H1 (cell line): ENCODE measurements around the gene NLK. TPM values are rescaled to one million over a fixed set of nuclear protein-coding genes. Genes with fewer than 3 reads are reported as not detected.

ENCODE experiments used
- CTCF ChIA-PET: fragments of 300-600 bp; sonication (Branson Sonifier 250); formaldehyde crosslinking; loops from one replicate; lab custom pipeline; 2021; ENCODE audit not compliant: partially characterized antibody; lab: Charles Lee
- POLR2A ChIA-PET: fragments of 300-600 bp; sonication (Branson Sonifier 250); formaldehyde crosslinking; loops from one replicate; lab custom pipeline; 2021; ENCODE audit warnings: inconsistent platforms; ENCODE audit not compliant: partially characterized antibody; lab: Charles Lee
- DNase-seq, 2 experiments: peaks; one replicate each; pipeline versions ENCODE4 v3.0.0 to v3.0.0-alpha.2; 2010 to 2022; ENCODE audit warnings: low spot score in 2 of 2, low read depth in 1 of 2, mixed read lengths in 1 of 2
- FAIRE-seq: peaks from 2 replicates; lab custom pipeline; 2011; peaks lifted over from hg19 to GRCh38; lab: Jason Lieb, UNC
- H2AFZ ChIP-seq: 2 replicates; pipeline ENCODE4 v1.8.1; 2012; ENCODE audit warnings: low read length, inconsistent platforms
- H2AK5ac ChIP-seq: 2 replicates; pipeline ENCODE4 v1.6.1; 2013; ENCODE audit warnings: low read depth, low read length
- H2BK120ac ChIP-seq: replicated peaks from 2 replicates; pipeline ENCODE3; 2013; ENCODE audit warnings: low read depth, low read length, inconsistent platforms
- H2BK12ac ChIP-seq: 2 replicates; pipeline ENCODE4 v1.6.1; 2013; ENCODE audit warnings: low read depth, low read length
- H2BK15ac ChIP-seq: 2 replicates; pipeline ENCODE4 v1.6.1; 2013; ENCODE audit warnings: low read length
- H2BK20ac ChIP-seq: 2 replicates; pipeline ENCODE4 v1.6.1; 2013; ENCODE audit warnings: low read length
- H2BK5ac ChIP-seq: 2 replicates; pipeline ENCODE4 v1.6.1; 2013; ENCODE audit warnings: low read depth, low read length
- H3K14ac ChIP-seq: 2 replicates; pipeline ENCODE4 v1.6.1; 2013; ENCODE audit warnings: inconsistent platforms; ENCODE audit not compliant: insufficient read length
- H3K18ac ChIP-seq: 2 replicates; pipeline ENCODE4 v1.6.1; 2013; ENCODE audit warnings: low read length; ENCODE audit errors: extremely low read depth
- H3K23ac ChIP-seq: 2 replicates; pipeline ENCODE4 v1.6.1; 2013; ENCODE audit warnings: inconsistent platforms; ENCODE audit not compliant: insufficient read length
- H3K23me2 ChIP-seq: 2 replicates; pipeline ENCODE4 v1.6.1; 2013; ENCODE audit warnings: low read depth, low read length
- H3K27ac ChIP-seq: 2 replicates; pipeline ENCODE4 v1.6.1; 2011; ENCODE audit warnings: low read depth, low read length, inconsistent platforms
- H3K27me3 ChIP-seq, 4 experiments: replicated peaks in 1 of 4; 1 replicate in 1 of 4; 2 replicates in 3 of 4; pipeline versions ENCODE4 v1.6.1 to v1.8.1; 2011 to 2013; ENCODE audit warnings: low read length in 3 of 4, mild to moderate bottlenecking in 3 of 4, inconsistent platforms in 2 of 4, mixed read lengths in 2 of 4, moderate library complexity in 1 of 4; ENCODE audit not compliant: control insufficient read depth in 3 of 4, insufficient read depth in 3 of 4; ENCODE audit errors: extremely low read depth in 1 of 4
- H3K36me3 ChIP-seq, 4 experiments: 2 replicates each; pipeline versions ENCODE4 v1.6.1 to v1.8.1; 2011 to 2013; ENCODE audit warnings: mild to moderate bottlenecking in 4 of 4, low read length in 3 of 4, moderate library complexity in 2 of 4, control low read depth in 1 of 4, inconsistent platforms in 1 of 4; ENCODE audit not compliant: insufficient read depth in 4 of 4, control insufficient read depth in 2 of 4
- H3K4ac ChIP-seq: replicated peaks from 2 replicates; pipeline ENCODE3; 2013; ENCODE audit warnings: low read length, low read depth, mixed read lengths, inconsistent platforms; ENCODE audit not compliant: insufficient read length
- H3K4me1 ChIP-seq, 4 experiments: replicated peaks in 1 of 4; 1 replicate in 1 of 4; 2 replicates in 3 of 4; pipeline versions ENCODE4 v1.6.1 to v1.8.1; 2011 to 2013; ENCODE audit warnings: low read length in 3 of 4, inconsistent platforms in 2 of 4, mixed read lengths in 1 of 4; ENCODE audit not compliant: insufficient read depth in 4 of 4, control insufficient read depth in 3 of 4
- H3K4me2 ChIP-seq, 2 experiments: 2 replicates each; pipeline versions ENCODE4 v1.6.1 to v1.8.1; 2011 to 2013; ENCODE audit warnings: low read depth in 2 of 2, low read length in 2 of 2, control low read depth in 1 of 2, inconsistent platforms in 1 of 2, mild to moderate bottlenecking in 1 of 2; ENCODE audit not compliant: insufficient read depth in 1 of 2
- H3K4me3 ChIP-seq, 4 experiments: fragments of 200-600, 300-600 bp in 1 of 4; sonication (generic), shearing (Covaris generic), sonication (Bioruptor Twin) in 1 of 4; 2 replicates each; pipeline versions ENCODE4 v1.5.1 to v1.8.1; 2011 to 2016; ENCODE audit warnings: low read length in 4 of 4, low read depth in 3 of 4, control low read depth in 2 of 4, inconsistent platforms in 2 of 4, mild to moderate bottlenecking in 2 of 4, mixed read lengths in 1 of 4, moderate library complexity in 1 of 4; ENCODE audit not compliant: insufficient read depth in 2 of 4; ENCODE audit errors: extremely low read depth in 1 of 4
- H3K56ac ChIP-seq: replicated peaks from 2 replicates; pipeline ENCODE3; 2013; ENCODE audit warnings: low read depth, mild to moderate bottlenecking, mixed read lengths, low read length, inconsistent platforms; ENCODE audit not compliant: insufficient read length
- H3K79me1 ChIP-seq: 2 replicates; pipeline ENCODE4 v1.6.1; 2013; ENCODE audit warnings: low read depth, low read length, control low read depth
- H3K79me2 ChIP-seq, 2 experiments: 2 replicates each; pipeline versions ENCODE4 v1.6.1 to v1.8.1; 2012 to 2013; ENCODE audit warnings: low read length in 2 of 2, mild to moderate bottlenecking in 2 of 2, inconsistent platforms in 1 of 2; ENCODE audit not compliant: insufficient read depth in 2 of 2, control insufficient read depth in 1 of 2
- H3K9ac ChIP-seq, 4 experiments: replicated peaks in 1 of 4; 1 replicate in 1 of 4; 2 replicates in 3 of 4; pipeline versions ENCODE4 v1.6.1 to v1.8.1; 2011 to 2013; ENCODE audit warnings: low read depth in 3 of 4, low read length in 3 of 4, control low read depth in 2 of 4, mild to moderate bottlenecking in 2 of 4, moderate library complexity in 2 of 4, inconsistent platforms in 1 of 4; ENCODE audit errors: extremely low read depth in 1 of 4
- H3K9me3 ChIP-seq, 2 experiments: 2 replicates each; pipeline versions ENCODE4 v1.6.1 to v1.8.1; 2012 to 2013; ENCODE audit warnings: mild to moderate bottlenecking in 2 of 2, moderate library complexity in 2 of 2, control low read depth in 1 of 2, inconsistent platforms in 1 of 2, low read depth in 1 of 2, low read length in 1 of 2, mixed read lengths in 1 of 2; ENCODE audit not compliant: insufficient read depth in 2 of 2
- H4K20me1 ChIP-seq, 2 experiments: replicated peaks in 1 of 2; 2 replicates each; pipeline versions ENCODE3 to v1.8.1; 2011 to 2013; ENCODE audit warnings: inconsistent platforms in 2 of 2, low read length in 2 of 2, mild to moderate bottlenecking in 1 of 2; ENCODE audit not compliant: insufficient read depth in 2 of 2, control insufficient read depth in 1 of 2
- H4K5ac ChIP-seq: 2 replicates; pipeline ENCODE4 v1.6.1; 2013; ENCODE audit warnings: low read length, low read depth, mixed read lengths, inconsistent platforms; ENCODE audit not compliant: insufficient read length
- H4K8ac ChIP-seq: 2 replicates; pipeline ENCODE4 v1.8.0; 2013; ENCODE audit warnings: mild to moderate bottlenecking, moderate library complexity, low read length, inconsistent platforms; ENCODE audit not compliant: insufficient read depth; ENCODE audit errors: extremely low read depth
- H4K91ac ChIP-seq: replicated peaks from 2 replicates; pipeline ENCODE3; 2013; ENCODE audit warnings: low read length, mixed read lengths, inconsistent platforms; ENCODE audit not compliant: insufficient read length
- BCL11A ChIP-seq, 2 experiments: IDR thresholded peaks; one replicate each; pipeline ENCODE4 v1.6.1; 2011; ENCODE audit warnings: low read depth in 2 of 2, low read length in 2 of 2, mild to moderate bottlenecking in 2 of 2
- GTF2F1 ChIP-seq: IDR thresholded peaks from 2 replicates; pipeline ENCODE4 v1.6.1; 2012; ENCODE audit warnings: low read depth, low read length, improper control_type of control experiment, borderline replicate concordance
- POLR2AphosphoS5 ChIP-seq: IDR thresholded peaks from 2 replicates; pipeline ENCODE4 v1.6.1; 2011; ENCODE audit warnings: low read depth, low read length
- SAP30 ChIP-seq: fragments of 300-600 bp; sonication (generic); IDR thresholded peaks from 2 replicates; pipeline ENCODE4 v1.7.1; 2012; ENCODE audit warnings: low read length, moderate library complexity, mild to moderate bottlenecking, inconsistent platforms; ENCODE audit not compliant: insufficient read depth, insufficient replicate concordance
- SP1 ChIP-seq: IDR thresholded peaks from 2 replicates; pipeline ENCODE4 v1.6.1; 2011; ENCODE audit warnings: low read depth, low read length
- YY1 ChIP-seq: IDR thresholded peaks from 2 replicates; pipeline ENCODE4 v1.6.1; 2011; ENCODE audit warnings: low read depth, mild to moderate bottlenecking, low read length
- ZNF274 ChIP-seq: IDR thresholded peaks from 2 replicates; pipeline ENCODE4 v1.7.0; 2012; ENCODE audit warnings: low read length, borderline replicate concordance; ENCODE audit errors: extremely low read depth
- WGBS, 2 experiments: shearing (Covaris generic) in 1 of 2; methylation state at CpG; one replicate each; pipeline versions ENCODE4 v1.1.6 to v1.1.7; 2013 to 2015; ENCODE audit warnings: low lambda C conversion rate in 2 of 2, mixed read lengths in 2 of 2, inconsistent platforms in 1 of 2, low coverage in 1 of 2, missing lambda C conversion rate in 1 of 2; ENCODE audit not compliant: insufficient replicate concordance in 2 of 2, insufficient coverage in 1 of 2, insufficient read length in 1 of 2; ENCODE audit errors: extremely low coverage in 1 of 2, missing lambda C conversion rate in 1 of 2; 5-methylcytosine and 5-hydroxymethylcytosine counted together
- polyA plus RNA-seq, 7 experiments: library from polyadenylated mRNA; depleted of rRNA in 3 of 7; stranded (reverse) in 5 of 7; unstranded in 2 of 7; fragments of >200 nt in 5 of 7; fragments of 200-250 nt in 2 of 7; gene quantifications; 1 replicate in 5 of 7; 2 replicates in 1 of 7; 4 replicates in 1 of 7; pipeline versions ENCODE4 v1.2.1 to v1.2.3, GENCODE V29; 2011 to 2013; ENCODE audit warnings: missing spikeins in 2 of 7, mixed read lengths in 2 of 7
- total RNA-seq: library from RNA; stranded (reverse); fragmentation: NEBNext Ultra II Directional; extraction: Animal tissue kit (Norgen Biotek cat#: 25700); gene quantifications from 2 replicates; pipeline ENCODE4 v1.2.1, GENCODE V29; 2021

NLK gene
- total and polyA plus RNA-seq, 2 of the 8 experiments (the other 6 are each of a cell fraction or from before 2014, with no cell fraction given): 30.8 to 49.9 TPM

DNA sequence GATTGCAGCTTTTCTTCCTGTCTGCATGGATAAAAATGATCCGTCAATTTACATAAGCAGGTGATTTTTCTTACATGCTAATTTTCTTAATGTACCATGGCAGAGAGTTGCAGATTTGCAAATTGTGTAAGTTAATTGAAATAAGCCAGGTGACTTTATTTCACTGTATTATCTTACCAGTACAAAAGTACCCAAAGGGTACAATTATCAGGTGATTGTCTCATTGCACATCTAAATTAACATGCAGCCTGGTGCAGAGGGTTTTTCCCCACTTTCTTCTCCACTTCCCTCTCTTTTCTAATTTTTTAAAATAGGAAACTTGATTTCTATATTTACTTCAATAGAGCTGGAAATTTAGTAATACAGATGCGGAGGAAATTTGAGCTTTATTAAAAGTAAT lies 11.2 kb downstream of the NLK start:
- no peak overlapping the region for H2BK120ac ChIP-seq
- 82% methylated on average over 2 of the region's 2 CpGs; no CpG with 5 or more reads in 1 of the 2 experiments for WGBS, 2 experiments
- no peak overlapping the region for H4K8ac ChIP-seq
- peaks cover 8 to 11% of the 10 kb centered on the region in 2 experiments for H4K20me1 ChIP-seq
- no peak overlapping the region for H3K14ac ChIP-seq
- no peak overlapping the region for H3K9ac ChIP-seq
- ChIA-PET POLR2A (interaction anchor here (0.9 to 1.0 kb wide), 3 partner anchors 10 to 41 kb away, joined by 3 to 4 read pairs (median 3); no protein-coding TSS in a partner anchor), CTCF (interaction anchor here (1.0 to 2.0 kb wide), 4 partner anchors 9 to 180 kb away, joined by 3 to 6 read pairs (median 3); no protein-coding TSS in a partner anchor)
- H2BK20ac ChIP-seq: no peak overlapping the region
- no peak for DNase-seq
- no peaks in the 10 kb centered on the region for H3K36me3 ChIP-seq
- no peak overlapping the region for H3K4ac ChIP-seq
- FAIRE-seq: no peak
- H2AK5ac ChIP-seq: no peak overlapping the region
- H3K79me2 ChIP-seq: peaks cover 11 to 97% of the 10 kb centered on the region in 2 experiments; a peak in 3 of 4 replicates
- no peak overlapping the region for H3K23ac ChIP-seq
- H3K56ac ChIP-seq: no peak overlapping the region
- no peaks in the 10 kb centered on the region for H3K27me3 ChIP-seq
- no peaks in the 10 kb centered on the region for H3K23me2 ChIP-seq
- H3K4me1 ChIP-seq: peaks cover 0 to 8% (median 4%) of the 10 kb centered on the region in 4 experiments; a peak in 5 of 7 replicates
- H2BK5ac ChIP-seq: no peak overlapping the region
- H3K4me2 ChIP-seq: no peak overlapping the region; a peak in 1 of 4 replicates
- H3K79me1 ChIP-seq: peaks cover 3% of the 10 kb centered on the region; the same call in 1 of the 2 replicates
- no peak overlapping the region for H2BK15ac ChIP-seq
- no peak overlapping the region for H4K91ac ChIP-seq
- no peak overlapping the region for H2BK12ac ChIP-seq
- no peaks in the 10 kb centered on the region for H3K9me3 ChIP-seq
- H3K27ac ChIP-seq: no peak overlapping the region
- no peak overlapping the region for H4K5ac ChIP-seq
- TF ChIP-seq YY1 (no peak), SAP30 (no peak), ZNF274 (no peak), SP1 (no peak), BCL11A (IDR thresholded peaks at IDR 0.05; ENCODE audit: low read depth in 2 of 2, low read length in 2 of 2) (no peak), GTF2F1 (no peak), POLR2AphosphoS5 (no peak)
- TF ChIP-seq, all 59 proteins: peak for 0
- H2AFZ ChIP-seq: no peak overlapping the region
- no peak overlapping the region for H3K18ac ChIP-seq
- H3K4me3 ChIP-seq: no peak overlapping the region
